ENCODE data around the gene BCL10.

GRCh38 chr1:85220756-85221201 lies 55.7 kb downstream of the BCL10 start:
- TF ChIP-seq SMAD4 (CRISPR knock-in tag; IDR thresholded peaks at IDR 0.05), result no peak
- no peak for TF ChIP-seq ZNF121 (CRISPR knock-in tag; IDR thresholded peaks at IDR 0.05)
- TF ChIP-seq ZNF396 (CRISPR knock-in tag; IDR thresholded peaks at IDR 0.05; ENCODE audit: borderline replicate concordance), result no peak
- TF ChIP-seq ARID4B (CRISPR knock-in tag; IDR thresholded peaks at IDR 0.05; ENCODE audit: borderline replicate concordance), result no peak
- no peak for TF ChIP-seq GABPB1 (CRISPR knock-in tag; IDR thresholded peaks at IDR 0.05)

Data from WTC11 (cell line).